Duodenal mucosa (tissue), 2 donors: ENCODE results near the gene KRT23.

Experiments used
- H3K27ac ChIP-seq: one replicate; pipeline ENCODE4 v1.7.0; 2013; ENCODE audit warnings: low read depth, low read length
- H3K27me3 ChIP-seq, 2 donors: one replicate each; pipeline ENCODE4 v1.7.0; 2013; ENCODE audit warnings: low read length in 2 of 2, control low read depth in 1 of 2; ENCODE audit not compliant: insufficient read depth in 2 of 2, control insufficient read depth in 1 of 2
- H3K36me3 ChIP-seq, 2 donors: one replicate each; pipeline ENCODE4 v1.7.0; 2013; ENCODE audit warnings: low read length in 2 of 2, control low read depth in 1 of 2; ENCODE audit not compliant: insufficient read depth in 2 of 2, control insufficient read depth in 1 of 2
- H3K4me1 ChIP-seq, 2 donors: one replicate each; pipeline ENCODE4 v1.7.0; 2013; ENCODE audit warnings: low read length in 2 of 2, control low read depth in 1 of 2; ENCODE audit not compliant: insufficient read depth in 2 of 2, control insufficient read depth in 1 of 2
- H3K4me3 ChIP-seq, 2 donors: one replicate each; pipeline ENCODE4 v1.7.0; 2013; ENCODE audit warnings: low read length in 2 of 2, low read depth in 1 of 2
- H3K9ac ChIP-seq, 2 donors: one replicate each; pipeline ENCODE4 v1.7.0; 2013; ENCODE audit warnings: low read length in 2 of 2, low read depth in 1 of 2
- H3K9me3 ChIP-seq, 2 donors: one replicate each; pipeline ENCODE4 v1.7.0; 2013; ENCODE audit warnings: low read length in 2 of 2, control low read depth in 1 of 2; ENCODE audit not compliant: control insufficient read depth in 1 of 2

Gene KRT23

DNA sequence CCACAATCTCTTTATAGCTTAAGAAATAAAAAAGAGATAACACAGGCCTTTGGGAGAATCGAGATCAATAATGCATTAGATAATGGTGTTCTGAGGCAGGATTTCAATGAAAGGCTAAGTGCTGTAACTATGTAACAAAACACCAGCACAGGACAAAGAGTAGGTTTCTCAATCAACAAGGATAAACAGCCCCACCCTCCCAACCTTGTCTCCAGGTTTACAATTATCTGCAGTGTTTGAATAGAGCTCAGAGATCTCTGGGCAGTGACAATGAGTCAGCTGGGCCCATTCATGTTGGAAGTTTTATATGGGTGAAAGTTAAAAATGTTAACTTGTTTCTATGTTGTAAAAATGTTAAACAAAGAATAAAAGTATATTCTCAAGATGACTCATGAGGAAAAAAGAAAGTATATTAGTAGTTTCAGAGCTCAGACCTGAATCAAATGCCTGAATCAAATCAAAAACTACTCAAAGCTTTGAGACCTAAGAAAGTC is 35.4 kb downstream of the KRT23 start:
- Histone ChIP-seq H3K27me3 (no peaks in the 10 kb centered on the region), H3K4me1 (peaks cover 31 to 33% of the 10 kb centered on the region in 2 donors), H3K9ac (peak overlapping the region in 1 of 2 donors; percentile 60), H3K4me3 (no peak overlapping the region), H3K9me3 (no peaks in the 10 kb centered on the region), H3K27ac (peak overlapping the region; percentile 89), H3K36me3 (no peaks in the 10 kb centered on the region)

DNA sequence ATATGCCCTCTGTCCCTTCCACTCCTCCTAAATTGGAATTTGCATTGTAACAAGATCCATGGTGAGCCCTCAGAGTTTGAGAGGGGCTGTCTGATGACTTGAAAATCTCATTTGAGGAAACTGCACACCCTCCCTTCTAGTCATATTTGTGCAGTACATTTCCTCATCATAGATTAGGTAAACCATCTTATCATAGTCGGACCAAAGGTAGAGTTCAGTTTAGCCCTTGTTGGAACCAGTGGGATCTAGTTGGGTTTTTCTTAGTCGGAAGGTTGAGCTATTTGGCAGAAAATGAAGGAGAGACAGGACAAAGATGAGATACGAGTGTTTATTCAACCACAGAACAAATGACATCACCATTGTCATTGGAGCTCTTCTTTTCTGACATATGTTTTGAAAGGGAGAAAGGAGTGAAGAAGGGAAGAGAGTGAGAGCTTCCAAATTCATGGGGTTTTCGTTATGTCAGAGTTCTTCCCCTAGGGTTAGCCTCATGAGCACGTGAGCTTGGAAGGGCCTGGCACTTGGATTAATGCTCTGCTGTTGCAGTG is 36.6 kb downstream of the KRT23 start:
- Histone ChIP-seq H3K9ac (no peak overlapping the region), H3K27me3 (no peaks in the 10 kb centered on the region), H3K36me3 (no peaks in the 10 kb centered on the region), H3K4me3 (peak overlapping the region in 1 of 2 donors; percentile 32), H3K4me1 (peaks cover 31% of the 10 kb centered on the region in 2 donors), H3K9me3 (no peaks in the 10 kb centered on the region), H3K27ac (peak overlapping the region; percentile 48)

DNA sequence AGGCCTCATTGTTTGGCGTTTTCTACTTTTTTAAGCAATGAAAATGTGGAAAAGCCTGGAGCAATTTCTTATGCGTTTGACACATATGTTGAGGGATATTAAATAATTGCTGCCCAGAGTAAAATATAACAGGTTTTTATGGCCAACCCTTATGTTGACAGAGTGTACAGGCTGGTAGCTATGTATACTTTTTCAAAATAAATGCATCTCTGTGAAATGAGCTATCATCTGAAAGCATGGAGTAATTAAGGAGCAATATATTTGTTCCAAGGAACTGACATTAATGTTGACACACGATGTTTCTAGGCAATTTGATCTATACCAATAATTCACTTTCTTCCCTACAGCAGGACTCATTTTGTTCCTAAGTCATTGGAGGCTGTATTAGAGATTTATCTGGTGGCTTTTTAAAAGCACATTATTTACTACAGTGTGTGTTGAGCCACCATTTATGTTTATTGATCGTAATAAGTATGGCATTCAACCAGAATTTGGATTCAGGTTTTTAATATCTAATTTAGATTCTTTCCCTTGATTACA is 40.5 kb downstream of the KRT23 start:
- no peak overlapping the region for H3K4me3 ChIP-seq
- no peak overlapping the region for H3K9ac ChIP-seq
- H3K36me3 ChIP-seq = no peaks in the 10 kb centered on the region
- no peaks in the 10 kb centered on the region for H3K9me3 ChIP-seq
- peaks cover 0 to 4% of the 10 kb centered on the region in 2 donors for H3K27me3 ChIP-seq
- H3K27ac ChIP-seq = no peak overlapping the region
- peaks cover 10 to 14% of the 10 kb centered on the region in 2 donors for H3K4me1 ChIP-seq

DNA sequence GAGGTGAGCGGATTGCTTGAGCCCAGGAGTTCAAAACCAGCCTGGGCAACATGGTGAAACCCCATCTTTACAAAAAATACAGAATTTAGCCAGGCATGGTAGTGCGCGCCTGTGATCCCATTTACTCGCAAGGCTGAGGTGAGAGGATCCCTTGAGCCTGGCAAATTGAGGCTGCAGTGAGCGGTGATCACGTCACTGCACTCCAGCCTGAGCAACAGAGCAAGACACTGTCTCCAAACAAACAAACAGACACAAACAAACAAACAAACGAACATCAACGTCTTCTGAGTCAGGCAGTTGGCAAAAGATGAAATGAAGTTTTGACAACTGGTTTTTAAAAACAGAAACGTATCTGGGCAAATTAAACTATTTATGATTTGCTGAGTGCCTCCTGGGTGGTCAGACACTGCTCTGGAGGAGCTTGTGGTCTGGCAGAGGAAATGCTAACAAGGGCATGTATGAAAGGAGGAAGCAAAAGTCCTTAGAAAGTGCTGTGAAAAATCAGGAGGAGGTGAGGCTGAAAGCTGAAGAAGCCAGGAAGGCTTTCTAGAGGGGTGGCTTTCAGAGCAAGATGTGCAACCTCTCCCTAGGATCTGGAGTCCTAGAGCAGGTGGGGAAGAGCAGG is 42.2 kb downstream of the KRT23 start:
- no peak overlapping the region for H3K9ac ChIP-seq
- H3K4me3 ChIP-seq = no peak overlapping the region
- no peaks in the 10 kb centered on the region for H3K4me1 ChIP-seq
- peaks cover 0 to 4% of the 10 kb centered on the region in 2 donors for H3K27me3 ChIP-seq
- no peaks in the 10 kb centered on the region for H3K9me3 ChIP-seq
- no peak overlapping the region for H3K27ac ChIP-seq
- H3K36me3 ChIP-seq = no peaks in the 10 kb centered on the region

DNA sequence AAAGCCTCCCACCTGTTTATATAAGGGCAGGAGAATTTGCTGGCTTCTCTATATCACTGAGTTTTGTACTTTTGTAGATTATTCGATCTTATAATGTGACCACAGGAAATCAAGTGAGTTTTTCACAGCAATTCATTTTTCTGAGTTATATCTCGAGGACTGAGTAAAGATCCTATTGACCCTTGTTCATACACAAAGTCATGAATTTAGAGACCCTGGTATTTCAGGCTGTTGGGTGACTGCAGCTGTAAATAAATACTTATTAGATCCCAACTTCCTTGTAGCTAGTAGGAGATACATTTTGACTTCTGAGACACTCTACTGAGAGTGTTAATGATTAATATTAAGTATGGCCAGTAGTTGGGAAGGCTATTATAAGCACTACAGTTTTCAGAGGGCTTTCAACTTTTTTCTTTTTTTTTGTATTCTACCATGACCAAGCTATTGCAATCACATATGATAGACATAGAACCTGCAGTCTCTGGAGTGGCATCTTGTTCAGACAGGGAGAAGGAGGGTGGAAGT is 49.2 kb downstream of the KRT23 start:
- Histone ChIP-seq H3K4me3 (no peak overlapping the region), H3K27ac (no peak overlapping the region), H3K27me3 (peaks cover 0 to 4% of the 10 kb centered on the region in 2 donors), H3K4me1 (peaks cover 0 to 16% of the 10 kb centered on the region in 2 donors), H3K9me3 (no peaks in the 10 kb centered on the region), H3K9ac (no peak overlapping the region), H3K36me3 (no peaks in the 10 kb centered on the region)

DNA sequence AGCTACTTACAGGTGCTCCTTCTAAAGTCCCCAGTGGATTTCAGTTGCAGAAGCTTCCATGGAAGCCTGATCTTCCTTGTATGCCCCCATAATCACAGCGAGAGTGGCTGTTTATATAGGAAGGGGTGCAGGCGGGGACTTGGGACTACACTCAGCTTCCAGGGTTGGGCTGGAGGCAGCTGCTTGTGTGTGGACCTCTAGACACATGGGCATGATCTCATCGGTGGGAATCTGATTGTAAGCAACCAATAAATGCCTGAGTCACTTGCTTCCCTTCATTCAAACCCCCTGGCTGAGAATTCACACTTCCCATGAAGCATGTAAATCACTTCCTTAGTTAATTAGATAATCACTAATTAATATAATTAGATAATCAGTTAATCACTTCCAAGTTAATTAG is 51.4 kb downstream of the KRT23 start:
- H3K27me3 ChIP-seq = no peaks in the 10 kb centered on the region
- H3K27ac ChIP-seq = peak overlapping the region; percentile 37

DNA sequence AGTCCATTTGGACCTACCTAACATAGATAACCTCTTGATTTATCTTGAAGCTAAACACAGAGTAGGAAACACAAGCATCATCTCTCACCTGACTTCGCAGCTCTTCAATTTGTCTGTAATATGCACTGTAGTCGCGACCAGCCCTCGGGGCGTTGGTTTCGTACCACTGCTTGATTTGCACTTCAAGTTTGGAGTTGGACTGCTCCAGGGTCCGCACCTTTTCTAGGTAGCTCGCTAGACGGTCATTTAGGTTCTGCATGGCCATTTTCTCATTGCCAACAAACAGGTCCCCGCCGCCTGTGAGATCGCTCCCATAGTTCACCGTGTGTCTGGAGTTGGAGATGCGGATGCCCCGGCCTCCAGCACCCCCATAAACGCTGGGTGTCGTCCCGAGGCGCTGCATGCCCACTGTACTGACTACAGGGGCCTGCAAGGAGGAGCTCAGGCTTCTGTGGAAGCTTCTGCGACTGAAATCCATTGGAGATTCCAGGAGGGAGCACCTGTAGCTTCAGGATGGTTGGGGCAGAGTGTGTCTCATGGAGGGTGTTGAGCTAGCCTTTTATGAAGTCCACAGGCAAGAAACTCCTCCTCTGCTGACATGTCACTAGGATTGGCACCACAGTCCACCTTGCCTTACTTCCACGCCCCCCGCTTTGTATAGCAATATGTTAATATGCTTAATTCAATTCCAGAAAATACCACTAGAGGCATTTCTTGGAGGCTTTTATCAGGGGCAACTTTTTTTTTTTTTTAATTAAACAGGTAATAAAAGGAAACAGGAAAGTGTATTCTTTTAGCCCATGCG is 52.5 kb downstream of the KRT23 start, which contains the start of gene KRT20:
KRT20 (minus strand) TSS at position 535 of the 805 bp plus-strand sequence; CDS start at position 478, 57 bp downstream.
- Histone ChIP-seq H3K9me3 (no peaks in the 10 kb centered on the region), H3K27ac (peak within 1 kb of the TSS; percentile 67), H3K27me3 (no peaks in the 10 kb centered on the region), H3K4me3 (peak within 1 kb of the TSS; percentile 60 to 63), H3K9ac (peak within 1 kb of the TSS; percentile 55 to 80), H3K4me1 (peaks cover 0 to 16% of the 10 kb centered on the region in 2 donors), H3K36me3 (peaks cover 0 to 7% of the 10 kb centered on the region in 2 donors)

More for the DNA sequence above, 51.4 kb downstream of the KRT23 start:
- Histone ChIP-seq H3K4me3 (peak overlapping the region in 1 of 2 donors; percentile 29), H3K9ac (no peak overlapping the region), H3K4me1 (peaks cover 0 to 16% of the 10 kb centered on the region in 2 donors), H3K36me3 (no peaks in the 10 kb centered on the region), H3K9me3 (no peaks in the 10 kb centered on the region)

DNA sequence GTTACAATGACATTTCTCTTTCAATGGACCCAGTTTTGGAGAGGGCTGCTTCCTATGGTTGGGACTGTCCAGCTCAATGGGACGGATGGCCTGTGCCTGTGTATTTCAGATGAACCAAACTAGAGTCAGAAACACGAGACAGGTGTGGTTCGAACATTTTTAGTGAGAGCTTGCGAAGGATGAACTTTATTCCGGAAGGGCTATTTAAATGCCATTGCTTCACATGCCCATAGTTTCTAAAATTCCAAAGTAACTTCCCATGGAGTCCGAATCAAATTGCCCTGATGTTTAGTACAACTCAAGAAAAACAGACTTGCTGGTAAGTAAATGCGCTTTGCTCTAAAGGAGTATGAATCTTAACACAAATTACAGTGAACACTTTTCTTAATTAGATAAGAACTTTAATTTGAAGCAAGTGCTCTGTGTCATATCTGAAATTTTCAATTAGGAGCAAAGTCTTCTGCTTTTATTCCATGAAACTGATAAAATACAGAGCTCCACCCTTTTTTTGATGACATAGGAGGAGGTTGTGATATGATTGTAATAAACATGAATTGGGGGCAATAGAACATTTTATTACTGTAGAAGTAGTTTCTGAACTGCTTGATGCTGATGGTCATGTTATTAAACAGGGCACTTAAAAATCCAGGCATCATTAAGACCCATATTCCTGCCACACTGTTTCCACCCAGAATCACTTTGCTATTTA is 53.7 kb downstream of the KRT23 start:
- peak overlapping the region; percentile 60 to 63 for H3K4me3 ChIP-seq
- peak overlapping the region; percentile 56 to 80 for H3K9ac ChIP-seq
- peaks cover 0 to 16% of the 10 kb centered on the region in 2 donors for H3K4me1 ChIP-seq
- H3K36me3 ChIP-seq = peaks cover 0 to 18% of the 10 kb centered on the region in 2 donors
- no peaks in the 10 kb centered on the region for H3K9me3 ChIP-seq
- H3K27me3 ChIP-seq = no peaks in the 10 kb centered on the region
- no peak overlapping the region for H3K27ac ChIP-seq

DNA sequence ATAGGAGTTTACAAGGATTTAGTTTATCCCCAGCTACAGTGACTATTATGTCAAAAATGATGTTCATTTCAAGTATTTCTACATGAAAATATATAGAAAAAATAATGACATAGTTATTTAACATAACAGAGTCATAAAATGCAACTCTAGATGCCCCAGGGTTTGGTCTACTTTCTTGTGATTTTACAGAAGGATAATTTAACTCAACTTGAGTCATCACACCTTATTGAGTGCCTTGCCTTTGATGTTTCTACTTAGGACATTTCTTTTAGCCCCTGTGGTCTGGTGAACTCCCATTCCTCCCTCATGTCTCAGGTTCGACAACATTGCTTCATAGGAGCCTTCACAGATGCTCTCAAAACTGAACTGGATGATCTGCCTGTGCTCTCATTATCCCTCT is 54.4 kb downstream of the KRT23 start:
- Histone ChIP-seq H3K4me1 (peaks cover 0 to 16% of the 10 kb centered on the region in 2 donors), H3K4me3 (peak overlapping the region; percentile 60 to 63), H3K9ac (peak overlapping the region; percentile 48 to 56), H3K36me3 (peaks cover under 1 to 24% of the 10 kb centered on the region in 2 donors), H3K27me3 (no peaks in the 10 kb centered on the region), H3K9me3 (no peaks in the 10 kb centered on the region), H3K27ac (no peak overlapping the region)
